H1 (cell line): Measurements from ENCODE around the gene MYO16. TPM values are rescaled to one million over a fixed set of nuclear protein-coding genes. Genes with fewer than 3 reads are reported as not detected.

Source experiments
- EZH2 ChIP-seq: fragments of 200-600 bp; sonication (generic); IDR thresholded peaks from 2 replicates; pipeline ENCODE4 v1.7.1; 2012; ENCODE audit warnings: low read depth, mild to moderate bottlenecking, moderate library complexity, low read length, inconsistent platforms; ENCODE audit not compliant: severe bottlenecking
- RXRA ChIP-seq: IDR thresholded peaks from 2 replicates; pipeline ENCODE4 v1.6.1; 2011; ENCODE audit warnings: low read depth, mild to moderate bottlenecking, low read length, moderate library complexity; ENCODE audit not compliant: insufficient read depth
- polyA plus RNA-seq, 7 experiments: library from polyadenylated mRNA; depleted of rRNA in 3 of 7; stranded (reverse) in 5 of 7; unstranded in 2 of 7; fragments of >200 nt in 5 of 7; fragments of 200-250 nt in 2 of 7; gene quantifications; 1 replicate in 5 of 7; 2 replicates in 1 of 7; 4 replicates in 1 of 7; pipeline versions ENCODE4 v1.2.1 to v1.2.3, GENCODE V29; 2011 to 2013; ENCODE audit warnings: missing spikeins in 2 of 7, mixed read lengths in 2 of 7
- total RNA-seq: library from RNA; stranded (reverse); fragmentation: NEBNext Ultra II Directional; extraction: Animal tissue kit (Norgen Biotek cat#: 25700); gene quantifications from 2 replicates; pipeline ENCODE4 v1.2.1, GENCODE V29; 2021

MYO16 gene
- total and polyA plus RNA-seq, 2 of the 8 experiments (the other 6 are each of a cell fraction or from before 2014, with no cell fraction given), result 0.02 to 0.22 TPM

- TF ChIP-seq EZH2 (no peak), RXRA (no peak)
Measured at GRCh38 chr13:109166804-109167203, 537.4 kb downstream of the MYO16 start (continued).
